ENCODE data around the gene AHCYL2.
"Not testable (repeated sequence)": the region's sequence is repeated elsewhere in the genome, so short reads cannot be mapped to it uniquely, and the experiment has no call there.

The AHCYL2 gene

DNA sequence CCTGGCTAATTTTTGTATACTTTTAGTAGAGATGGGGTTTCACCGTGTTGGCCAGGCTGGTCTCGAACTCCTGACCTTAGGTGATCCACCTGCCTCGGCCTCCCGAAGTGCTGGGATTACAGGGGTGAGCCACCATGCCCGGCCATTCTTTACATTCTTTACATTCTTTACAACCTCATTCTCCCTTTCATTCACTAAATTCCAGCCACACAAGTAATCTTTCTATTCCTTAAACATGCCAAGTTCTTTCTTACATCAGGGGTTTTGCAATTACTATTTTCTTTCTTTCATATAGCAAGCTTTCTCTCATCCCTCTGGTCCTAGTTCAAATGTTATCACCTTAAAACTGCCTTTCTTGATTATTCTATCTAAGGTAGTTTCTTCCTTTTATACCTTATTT is 128.3 kb downstream of the AHCYL2 start:
- not testable (repeated sequence) for DNase-seq (ENCODE audit: low read depth)

- no peak for DNase-seq (ENCODE audit: low read depth)
Measured at GRCh38 chr7:129354428-129355157, 129.8 kb downstream of the AHCYL2 start.

DNA sequence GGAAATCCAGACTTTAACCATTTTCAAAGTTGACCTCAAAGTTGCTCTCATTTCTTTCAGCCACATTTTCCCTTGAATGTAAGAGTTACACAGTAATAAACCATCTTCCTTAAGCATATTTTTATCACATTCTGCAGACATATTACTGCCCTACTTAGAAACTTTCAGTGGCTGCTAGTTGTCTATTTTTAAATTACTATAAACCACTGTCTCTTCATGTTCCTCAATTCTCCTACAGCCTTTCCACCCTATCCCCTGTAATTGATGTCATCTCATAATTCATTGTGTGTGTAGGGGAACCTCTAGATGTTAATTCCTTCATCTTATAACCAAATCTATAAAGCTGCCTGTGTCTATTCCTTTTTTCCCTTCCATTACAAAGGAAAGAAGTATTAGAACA is 131.3 kb downstream of the AHCYL2 start:
- no peak for DNase-seq (ENCODE audit: low read depth)

DNA sequence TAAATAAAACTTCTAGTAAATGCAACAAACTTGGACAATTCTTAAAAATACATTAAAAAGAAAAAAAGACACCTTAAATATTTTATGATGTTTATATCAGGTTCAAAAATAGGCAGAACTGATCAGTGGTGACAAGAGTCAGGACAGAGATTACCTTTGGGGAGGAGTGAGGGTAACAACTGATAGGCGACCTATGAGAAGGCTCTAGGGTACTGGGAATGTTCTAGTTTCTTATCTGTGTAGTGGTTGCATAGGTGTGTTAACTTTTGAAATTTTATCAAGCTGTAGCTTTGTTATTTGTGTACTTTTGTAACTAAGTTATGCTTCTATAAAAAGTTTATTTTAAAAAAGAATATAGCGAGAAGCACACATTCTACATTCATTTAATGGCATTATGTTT is 134.3 kb downstream of the AHCYL2 start:
- no peak for DNase-seq (ENCODE audit: low read depth)

- DNase-seq (ENCODE audit: low read depth) = no peak
Measured at GRCh38 chr7:129359638-129360037, 134.8 kb downstream of the AHCYL2 start.

DNA sequence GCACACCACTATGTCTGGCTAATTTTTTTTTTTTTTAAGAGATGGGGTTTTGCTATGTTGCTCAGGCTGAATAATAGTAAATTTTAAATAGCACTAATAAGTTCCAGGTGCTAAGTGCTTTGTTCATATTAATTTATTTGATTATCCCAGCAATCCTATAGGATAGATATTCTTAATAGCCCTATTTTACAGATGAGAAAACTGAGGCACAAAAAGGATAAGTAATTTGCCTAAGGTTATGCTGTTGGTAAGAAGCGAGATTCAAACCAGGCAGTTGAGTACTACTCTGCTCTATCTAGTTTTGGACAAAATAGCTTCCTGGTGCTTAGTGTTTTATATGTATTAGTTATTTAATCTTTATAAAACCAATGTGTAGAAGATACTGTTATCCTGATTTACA is 136.9 kb downstream of the AHCYL2 start:
- no peak for DNase-seq (ENCODE audit: low read depth)

GRCh38 chr7:129362496-129362895 is 137.7 kb downstream of the AHCYL2 start:
- no peak for DNase-seq (ENCODE audit: low read depth)

- no peak for DNase-seq (ENCODE audit: low read depth)
Measured at GRCh38 chr7:129367349-129367699, 142.5 kb downstream of the AHCYL2 start.

DNA sequence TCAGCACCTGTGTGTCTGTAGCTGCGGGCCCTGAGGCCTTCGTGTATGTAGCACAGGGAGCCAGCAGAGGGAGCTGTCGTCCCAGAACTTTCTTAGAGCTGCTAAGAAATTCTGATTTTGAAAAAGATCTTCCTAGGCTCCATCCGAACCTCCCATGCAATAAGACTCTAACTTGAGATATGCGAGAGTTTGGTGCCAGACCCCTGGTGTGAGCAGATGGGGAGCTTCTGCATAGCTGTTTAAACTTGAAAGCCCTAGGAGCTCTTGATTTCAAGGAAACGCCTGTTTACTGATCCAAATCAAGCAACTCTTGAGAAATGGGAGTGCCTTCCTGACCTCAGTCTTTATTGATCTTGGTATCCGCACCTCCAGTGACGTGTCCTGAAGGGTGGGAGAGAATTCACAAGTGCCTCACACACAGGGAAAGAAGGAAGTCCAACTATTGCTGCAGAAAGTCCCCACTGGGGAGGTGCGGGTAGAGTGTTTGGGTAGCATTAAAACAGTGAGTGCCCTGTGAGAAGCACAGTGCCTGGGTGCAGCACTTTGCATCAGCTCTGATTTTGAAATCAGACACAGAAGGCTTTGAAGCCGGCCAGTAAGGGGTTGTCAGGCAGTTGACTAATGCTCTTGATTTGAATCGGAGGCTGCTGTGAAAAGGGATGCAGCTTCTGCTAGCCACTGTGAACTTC is 143.0 kb downstream of the AHCYL2 start:
- DNase-seq (ENCODE audit: low read depth) = peak; percentile 56

GRCh38 chr7:129368389-129368986 is 143.7 kb downstream of the AHCYL2 start:
- no peak for DNase-seq (ENCODE audit: low read depth)

GRCh38 chr7:129369447-129369846 is 144.6 kb downstream of the AHCYL2 start:
- DNase-seq (ENCODE audit: low read depth) = not testable (repeated sequence)

- no peak for DNase-seq (ENCODE audit: low read depth)
Measured at GRCh38 chr7:129370812-129371211, 146.0 kb downstream of the AHCYL2 start.

- DNase-seq (ENCODE audit: low read depth) = no peak
Measured at GRCh38 chr7:129371487-129371886, 146.7 kb downstream of the AHCYL2 start.

DNA sequence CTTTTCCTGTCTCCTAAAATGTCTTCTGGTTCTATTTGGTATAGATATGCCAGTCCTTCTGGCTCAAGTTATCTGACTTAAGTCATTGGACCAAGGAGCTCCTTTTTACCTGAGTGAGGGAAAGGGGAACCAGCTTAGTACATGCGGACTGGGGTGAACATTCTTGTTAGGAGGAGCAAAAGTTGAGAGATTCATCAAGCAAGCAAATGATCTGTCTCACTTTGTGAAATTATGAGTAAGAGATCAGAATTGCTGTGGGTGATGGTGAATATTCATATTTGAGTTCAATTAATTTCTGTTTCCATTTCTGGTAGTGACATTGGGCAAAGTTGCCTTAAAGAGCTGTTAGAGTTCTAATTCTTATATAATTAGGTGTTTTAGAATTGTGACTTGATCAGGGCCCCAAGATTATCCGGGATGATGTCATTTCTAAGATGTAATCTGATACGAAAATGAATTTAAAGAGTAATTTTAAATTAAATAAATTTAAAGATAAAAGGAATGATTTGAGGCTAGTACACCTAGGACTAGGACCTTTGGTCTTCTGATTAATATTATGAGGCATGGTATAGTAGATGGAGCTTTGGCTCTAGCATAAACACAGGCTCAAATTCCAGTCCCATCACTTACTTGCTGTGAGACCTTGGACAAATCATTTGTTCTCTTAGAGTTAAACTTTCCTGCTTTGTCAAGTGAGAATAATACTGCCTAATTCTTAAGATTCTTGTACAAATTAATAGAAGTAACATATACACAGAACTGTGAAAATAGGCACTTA is 149.0 kb downstream of the AHCYL2 start:
- DNase-seq (ENCODE audit: low read depth) = no peak

- DNase-seq (ENCODE audit: low read depth) = no peak
Measured at GRCh38 chr7:129375141-129375938, 150.5 kb downstream of the AHCYL2 start.

GRCh38 chr7:129376076-129376777 is 151.4 kb downstream of the AHCYL2 start:
- no peak for DNase-seq (ENCODE audit: low read depth)

DNA sequence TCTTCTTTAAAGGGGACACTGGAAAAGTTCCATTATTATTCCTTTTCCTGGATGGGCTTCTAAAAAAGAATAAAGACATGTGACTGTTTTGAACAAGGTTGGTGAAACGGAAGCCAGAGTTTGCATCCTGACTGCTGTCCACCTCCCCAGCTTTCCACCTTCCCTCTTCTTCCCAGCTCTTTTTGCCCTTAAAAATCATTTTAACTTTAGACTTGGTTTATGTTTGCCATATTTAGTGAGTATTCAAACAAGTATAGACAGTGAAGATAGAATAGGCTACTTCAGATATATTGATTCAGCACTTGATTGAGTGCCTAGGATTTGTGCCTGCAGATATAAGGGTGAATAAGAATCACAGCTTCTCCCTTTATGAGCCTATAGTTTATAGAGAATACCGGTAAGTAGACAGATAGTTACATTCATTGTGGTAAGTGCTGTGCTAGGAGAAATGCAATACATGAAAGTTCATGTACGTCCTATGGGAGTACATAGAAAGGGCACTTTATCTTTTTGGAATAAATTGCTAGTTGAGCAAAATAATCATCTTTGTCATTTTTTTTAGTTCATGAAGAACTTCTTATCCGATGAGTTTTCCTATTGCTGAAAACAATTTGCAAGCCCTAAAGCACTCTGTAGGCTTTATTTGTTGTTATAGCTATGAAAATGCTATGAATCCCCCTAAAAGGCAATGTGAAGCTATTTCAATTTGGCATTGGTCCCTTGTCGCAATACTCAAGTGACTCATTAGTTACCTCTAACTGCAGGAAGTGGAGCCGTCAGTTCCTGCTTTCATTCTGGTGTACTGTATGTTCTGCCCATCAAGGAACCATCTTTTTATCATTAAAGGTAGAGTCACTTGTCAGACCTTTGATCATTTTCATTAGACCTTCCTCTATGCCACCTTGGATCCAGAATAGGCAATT is 152.2 kb downstream of the AHCYL2 start:
- DNase-seq (ENCODE audit: low read depth) = peak; percentile 16

- no peak for DNase-seq (ENCODE audit: low read depth)
Measured at GRCh38 chr7:129381710-129382484, 157.1 kb downstream of the AHCYL2 start.

GRCh38 chr7:129383542-129384132 is 158.8 kb downstream of the AHCYL2 start:
- no peak for DNase-seq (ENCODE audit: low read depth)
